Choroid plexus epithelial cell (primary cell): ENCODE results near the gene CYP39A1.

Experiments used
- DNase-seq: peaks from one replicate; pipeline ENCODE4 v3.0.0-alpha.2; 2010; ENCODE audit warnings: low read depth
- H3K4me3 ChIP-seq: 2 replicates; pipeline ENCODE4 v1.5.1; 2011; ENCODE audit warnings: low read depth, mild to moderate bottlenecking, control low read depth, low read length, moderate library complexity
- TF ChIP-seq, protein P1 (sequence below): conservative IDR thresholded peaks from 2 replicates; pipeline ENCODE4 v1.5.1; 2011; ENCODE audit warnings: low read depth, mild to moderate bottlenecking, control low read depth, inconsistent platforms, low read length, moderate library complexity

Gene CYP39A1

DNA sequence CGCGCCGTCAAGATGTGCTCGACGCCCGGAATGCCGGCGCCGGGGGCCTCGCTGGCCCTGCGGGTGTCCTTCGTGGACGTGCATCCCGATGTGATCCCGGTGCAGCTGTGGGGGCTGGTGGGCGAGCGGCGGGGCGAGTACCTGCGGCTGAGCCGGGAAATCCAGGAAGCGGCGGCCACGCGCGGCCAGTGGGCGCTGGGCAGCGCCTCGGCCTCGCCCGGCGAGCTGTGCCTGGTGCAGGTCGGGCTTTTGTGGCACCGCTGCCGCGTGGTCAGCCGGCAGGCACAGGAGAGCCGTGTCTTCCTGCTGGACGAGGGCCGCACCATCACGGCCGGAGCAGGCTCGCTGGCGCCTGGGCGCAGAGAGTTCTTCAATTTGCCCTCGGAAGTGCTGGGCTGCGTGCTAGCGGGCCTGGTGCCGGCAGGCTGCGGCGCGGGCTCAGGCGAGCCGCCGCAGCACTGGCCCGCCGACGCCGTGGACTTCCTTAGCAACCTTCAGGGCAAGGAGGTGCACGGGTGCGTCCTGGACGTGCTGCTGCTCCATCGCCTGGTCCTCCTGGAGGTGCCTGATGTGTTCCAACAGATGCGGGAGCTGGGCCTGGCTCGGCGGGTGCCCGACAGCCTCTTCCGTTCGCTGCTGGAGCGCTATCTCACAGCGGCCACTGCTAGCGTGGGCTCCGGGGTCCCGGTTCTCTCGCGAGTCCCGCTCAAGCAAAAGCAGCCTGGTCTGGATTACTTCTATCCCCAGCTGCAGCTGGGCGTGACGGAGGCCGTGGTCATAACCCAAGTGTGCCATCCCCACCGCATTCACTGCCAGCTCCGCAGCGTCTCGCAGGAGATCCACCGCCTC is 35.7 kb upstream of the CYP39A1 start:
- TF ChIP-seq, protein P1, sequence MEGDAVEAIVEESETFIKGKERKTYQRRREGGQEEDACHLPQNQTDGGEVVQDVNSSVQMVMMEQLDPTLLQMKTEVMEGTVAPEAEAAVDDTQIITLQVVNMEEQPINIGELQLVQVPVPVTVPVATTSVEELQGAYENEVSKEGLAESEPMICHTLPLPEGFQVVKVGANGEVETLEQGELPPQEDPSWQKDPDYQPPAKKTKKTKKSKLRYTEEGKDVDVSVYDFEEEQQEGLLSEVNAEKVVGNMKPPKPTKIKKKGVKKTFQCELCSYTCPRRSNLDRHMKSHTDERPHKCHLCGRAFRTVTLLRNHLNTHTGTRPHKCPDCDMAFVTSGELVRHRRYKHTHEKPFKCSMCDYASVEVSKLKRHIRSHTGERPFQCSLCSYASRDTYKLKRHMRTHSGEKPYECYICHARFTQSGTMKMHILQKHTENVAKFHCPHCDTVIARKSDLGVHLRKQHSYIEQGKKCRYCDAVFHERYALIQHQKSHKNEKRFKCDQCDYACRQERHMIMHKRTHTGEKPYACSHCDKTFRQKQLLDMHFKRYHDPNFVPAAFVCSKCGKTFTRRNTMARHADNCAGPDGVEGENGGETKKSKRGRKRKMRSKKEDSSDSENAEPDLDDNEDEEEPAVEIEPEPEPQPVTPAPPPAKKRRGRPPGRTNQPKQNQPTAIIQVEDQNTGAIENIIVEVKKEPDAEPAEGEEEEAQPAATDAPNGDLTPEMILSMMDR: no peak
- no peak for DNase-seq
- H3K4me3 ChIP-seq: no peak overlapping the region

- TF ChIP-seq, protein P1: no peak
These were observed 35.0 kb upstream of the CYP39A1 start, which contains the start of gene TDRD6 for GRCh38 chr6:46687619-46688097. TDRD6 (plus strand) TSS chr6:46687885; CDS start chr6:46688129, 244 bp downstream.

DNA sequence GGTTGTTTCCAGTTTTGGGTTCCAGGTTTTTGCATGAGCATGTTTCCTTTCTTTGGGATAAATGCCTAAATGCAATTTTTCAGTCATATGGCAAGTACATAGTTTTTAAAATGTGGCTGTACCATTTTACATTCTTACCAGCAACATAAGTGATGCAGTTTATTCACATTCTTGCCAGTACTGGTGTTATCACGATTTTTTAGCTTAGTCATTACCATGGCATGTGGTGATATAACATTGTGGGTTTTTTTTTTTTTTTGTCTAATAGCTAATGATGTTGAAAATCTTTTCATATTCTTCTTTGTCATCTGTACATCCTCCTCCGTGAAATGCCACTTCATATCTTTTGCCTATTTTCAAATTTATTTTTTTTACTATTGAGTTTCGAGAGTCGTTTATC is 32.2 kb upstream of the CYP39A1 start:
- TF ChIP-seq, protein P1: no peak
- DNase-seq: peak; percentile 75
- no peak overlapping the region for H3K4me3 ChIP-seq

More at GRCh38 chr6:46687619-46688097, 35.0 kb upstream of the CYP39A1 start, which contains the start of gene TDRD6:
- H3K4me3 ChIP-seq: no peak within 1 kb of the TSS
- DNase-seq: no peak

DNA sequence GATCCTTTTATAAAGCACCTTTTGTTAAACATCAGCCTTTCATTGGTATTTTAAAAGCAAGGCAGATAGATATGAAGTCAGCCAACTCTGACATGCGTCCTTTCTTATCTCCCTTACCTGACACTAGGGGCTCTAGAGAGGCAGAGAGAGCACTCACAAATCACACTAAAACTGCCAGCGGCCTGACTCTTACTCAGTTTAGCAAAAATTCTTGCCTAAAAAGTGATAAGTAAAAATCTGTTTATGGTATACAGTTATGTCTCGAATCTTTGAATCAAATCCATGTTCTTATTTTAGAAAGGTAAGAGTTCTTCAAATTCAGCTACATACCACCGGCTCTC is 24.7 kb upstream of the CYP39A1 start:
- TF ChIP-seq, protein P1: peak; percentile 39

GRCh38 chr6:46676604-46677313 is 24.1 kb upstream of the CYP39A1 start:
- TF ChIP-seq, protein P1: no peak
- H3K4me3 ChIP-seq: no peak overlapping the region
- no peak for DNase-seq

More for the DNA sequence above, 24.7 kb upstream of the CYP39A1 start:
- no peak overlapping the region for H3K4me3 ChIP-seq
- peak; percentile 13 for DNase-seq

DNA sequence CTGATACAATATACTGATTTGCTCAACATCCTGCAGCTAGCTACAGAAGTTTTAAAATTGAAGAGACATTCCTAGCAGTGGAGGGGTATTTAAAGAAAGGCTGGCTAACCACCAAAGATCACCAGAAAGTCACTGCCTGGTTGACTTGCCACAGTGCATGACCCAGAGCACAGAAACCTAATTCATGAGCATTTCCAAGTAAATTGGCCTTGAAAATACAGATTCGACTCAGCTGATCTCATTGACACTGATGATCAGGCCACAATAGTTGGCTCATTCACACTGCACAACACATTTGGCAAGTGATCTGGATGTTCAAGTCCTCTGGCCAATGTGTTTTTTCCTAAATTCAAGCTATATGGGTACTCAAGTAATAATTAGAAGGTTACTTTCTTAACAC is 21.8 kb upstream of the CYP39A1 start:
- TF ChIP-seq, protein P1: no peak
- no peak for DNase-seq
- H3K4me3 ChIP-seq: no peak overlapping the region
